HG02610 (cell line): ENCODE results near the gene ABCC9.

ENCODE experiments used
- ATAC-seq: cut with Tn5 transposase; IDR thresholded peaks from one replicate; pipeline ENCODE4 v1.9.1; 2021; ENCODE audit warnings: mild to moderate bottlenecking, moderate library complexity; ENCODE audit not compliant: unreplicated experiment

ABCC9 gene

GRCh38 chr12:21776175-21776574 lies 165.1 kb downstream of the ABCC9 start:
- ATAC-seq, result no peak

- no peak for ATAC-seq
These were observed 165.9 kb downstream of the ABCC9 start for GRCh38 chr12:21775133-21775820.

DNA sequence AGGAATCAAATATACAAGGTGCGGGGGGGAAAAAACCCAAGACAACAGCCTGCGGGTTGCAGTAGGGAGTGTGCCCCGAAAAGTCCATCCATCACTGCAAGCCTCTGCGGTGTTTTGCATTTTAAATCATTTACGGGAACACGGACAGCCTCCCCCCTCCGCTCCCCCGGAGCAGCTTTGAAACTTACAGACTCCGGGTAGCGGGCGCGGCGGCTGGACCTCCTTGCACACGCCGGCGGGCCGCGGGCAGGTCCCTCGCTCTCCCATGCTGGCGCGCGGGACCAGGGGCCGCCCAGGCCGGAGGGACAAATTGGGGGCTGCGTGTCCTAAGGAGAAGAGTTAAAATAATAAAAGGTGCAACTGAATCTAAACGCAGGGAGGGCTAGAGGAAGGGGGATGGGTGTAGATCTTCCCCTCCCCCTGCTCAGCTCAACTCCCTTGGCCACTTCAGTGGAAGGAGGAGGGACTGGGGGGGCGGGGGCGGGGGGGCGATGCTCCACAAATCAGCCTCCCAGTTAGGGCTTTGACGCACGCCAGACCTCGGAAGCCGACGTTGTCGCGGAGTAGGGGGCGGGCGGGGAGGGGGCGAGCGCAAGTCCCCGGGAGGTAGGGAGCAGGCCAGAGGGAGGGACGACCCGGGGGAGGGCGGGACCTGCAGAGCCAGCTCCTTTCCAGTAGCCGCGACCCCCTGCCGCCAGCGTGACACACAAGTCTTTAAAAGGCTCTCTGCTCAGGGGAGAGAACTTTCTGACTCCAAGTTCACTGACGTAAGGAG lies 166.7 kb downstream of the ABCC9 start, which contains the start of gene KCNJ8:
Gene KCNJ8 (minus strand): TSS at position 349 of the 775 bp plus-strand sequence. CDS start 1,090 bp downstream, outside the sequence.
- ATAC-seq, result no peak

DNA sequence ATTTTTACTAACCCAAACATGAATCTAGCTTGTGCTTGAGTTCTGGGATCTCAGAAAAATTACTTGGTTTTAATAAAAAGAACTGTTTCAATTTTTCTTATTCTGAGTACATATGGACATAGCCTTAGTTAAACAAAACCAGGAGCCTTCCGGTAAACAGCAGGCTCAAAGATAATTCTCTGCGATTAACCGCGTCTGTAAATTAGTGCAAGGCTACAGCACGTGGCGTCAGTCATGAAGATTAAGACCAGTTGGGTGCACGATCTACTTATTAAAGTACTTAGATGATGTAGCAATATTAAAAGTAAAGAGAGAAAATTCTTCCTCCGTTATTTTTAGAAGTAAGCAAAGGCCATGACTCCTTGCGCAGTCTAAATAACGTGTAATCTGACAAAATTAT lies 167.4 kb downstream of the ABCC9 start:
- ATAC-seq, result no peak

DNA sequence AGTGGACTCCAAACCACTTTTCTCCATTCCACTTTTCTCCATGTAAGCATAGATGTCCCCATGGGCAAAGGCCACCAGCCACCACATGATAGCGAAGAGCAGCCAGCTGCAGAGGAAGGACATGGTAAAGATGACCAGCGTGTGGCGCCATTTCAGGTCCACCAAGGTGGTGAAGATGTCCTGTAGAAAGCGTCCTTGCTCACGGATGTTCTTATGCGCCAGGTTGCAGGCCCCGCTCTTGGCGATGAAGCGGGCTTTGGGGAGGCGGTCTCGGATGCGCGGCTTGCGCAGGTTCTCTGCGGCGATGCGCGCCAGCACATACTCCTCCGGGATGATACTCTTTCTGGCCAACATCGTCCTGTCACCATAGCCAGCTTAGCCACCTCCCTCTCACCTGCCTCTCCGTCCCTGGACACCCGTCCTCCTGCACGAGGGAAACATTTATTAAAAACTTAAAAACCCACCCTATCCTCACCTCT lies 167.9 kb downstream of the ABCC9 start:
- ATAC-seq, result no peak

DNA sequence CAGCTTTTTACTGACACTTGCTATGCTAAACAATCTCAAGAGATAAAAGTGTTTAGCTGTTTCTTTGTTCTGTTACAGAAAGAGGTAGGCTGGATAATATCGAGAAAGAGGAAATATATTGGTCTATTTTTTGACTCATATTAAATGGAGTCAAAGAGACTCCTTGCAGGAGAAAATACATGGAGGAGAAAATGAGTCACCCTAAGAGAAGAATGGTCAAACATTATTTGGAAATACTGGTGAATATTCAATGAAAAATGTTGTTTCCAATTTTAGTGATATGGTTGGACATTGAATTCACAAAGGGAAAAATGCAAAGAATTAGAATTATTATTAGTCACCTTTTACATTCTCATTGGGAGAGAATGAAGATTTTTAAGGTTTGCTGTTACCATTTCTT lies 169.9 kb downstream of the ABCC9 start:
- no peak for ATAC-seq

GRCh38 chr12:21769307-21769706 lies 171.9 kb downstream of the ABCC9 start:
- no peak for ATAC-seq

- no peak for ATAC-seq
These were observed 174.8 kb downstream of the ABCC9 start for GRCh38 chr12:21766403-21766802.

DNA sequence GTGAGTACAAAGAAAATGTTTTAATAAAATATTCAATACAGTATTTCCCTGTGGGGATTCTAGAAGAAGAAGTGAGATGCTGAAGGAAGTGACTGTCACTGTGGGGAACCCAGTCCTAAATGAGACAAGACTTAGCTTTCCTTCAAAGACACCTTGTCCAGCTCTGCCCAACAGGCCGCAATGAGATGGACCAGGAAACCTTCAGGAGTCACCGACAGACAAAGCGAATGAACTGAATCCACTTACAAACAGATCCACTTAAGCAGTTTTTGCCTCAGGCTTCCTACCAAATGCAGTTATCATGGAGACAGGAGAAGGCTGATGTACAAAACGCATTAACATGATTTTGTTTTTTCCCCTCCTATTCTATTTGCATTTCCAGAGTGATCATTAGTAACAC lies 176.3 kb downstream of the ABCC9 start:
- no peak for ATAC-seq

GRCh38 chr12:21764065-21764464 lies 177.2 kb downstream of the ABCC9 start:
- ATAC-seq, result no peak

DNA sequence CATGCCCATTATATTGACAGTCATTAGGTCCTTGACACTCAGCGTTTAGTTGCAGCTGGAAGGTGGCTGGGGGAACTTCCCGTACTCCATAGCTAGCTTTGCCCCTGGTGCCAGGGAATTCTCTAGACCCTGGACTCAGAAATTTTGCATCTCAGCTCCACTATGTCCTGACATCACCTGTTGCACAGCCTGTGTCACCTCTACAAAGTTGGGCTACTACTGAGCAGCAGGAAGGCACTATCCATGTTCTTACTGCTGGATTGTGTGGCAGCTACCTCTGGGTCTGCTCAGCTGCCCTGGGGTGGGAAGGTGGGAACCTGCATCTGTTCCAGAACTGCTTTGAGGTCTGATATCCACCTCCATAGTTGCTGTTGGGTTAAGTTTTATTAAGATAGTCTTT lies 177.7 kb downstream of the ABCC9 start:
- ATAC-seq, result no peak

- no peak for ATAC-seq
These were observed 181.5 kb downstream of the ABCC9 start for GRCh38 chr12:21759737-21760136.

GRCh38 chr12:21757735-21758134 lies 183.5 kb downstream of the ABCC9 start:
- ATAC-seq, result no peak

DNA sequence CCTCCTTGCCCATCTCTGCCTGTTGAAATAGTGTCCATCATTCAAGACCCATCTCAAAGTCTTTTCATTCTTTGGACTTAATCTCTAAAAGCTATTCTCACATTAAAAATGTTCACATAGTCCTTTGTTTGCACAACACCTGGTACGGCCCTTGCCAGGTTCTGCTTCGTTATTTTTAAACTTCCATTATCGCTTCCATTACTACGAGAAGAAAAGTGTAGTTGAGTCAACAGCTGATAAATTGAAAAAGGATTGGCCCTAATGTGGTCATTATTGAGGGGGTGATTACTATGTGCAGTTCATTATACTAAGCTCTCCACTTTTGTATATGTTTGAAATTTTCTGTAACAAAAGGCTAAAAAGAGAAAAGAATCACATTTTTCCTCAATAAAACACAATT lies 184.5 kb downstream of the ABCC9 start:
- no peak for ATAC-seq

DNA sequence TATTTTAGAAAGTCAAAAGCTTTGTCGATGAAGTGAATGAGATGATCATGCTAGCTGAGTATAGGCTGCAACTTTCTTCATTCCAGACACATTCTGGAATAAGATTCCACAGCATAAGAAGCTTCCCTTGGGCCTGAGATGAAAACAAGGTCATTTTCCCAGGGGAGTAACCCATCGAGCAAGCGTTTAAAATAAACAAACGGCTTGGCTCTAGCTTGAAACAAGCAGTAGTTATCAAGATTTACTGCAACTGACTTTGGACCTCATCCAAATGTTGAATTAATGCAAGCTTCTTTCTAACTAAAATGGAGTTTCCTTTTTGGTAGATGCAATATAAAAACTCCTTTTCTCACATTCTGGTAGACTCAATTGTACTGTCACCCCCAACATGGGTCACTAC lies 189.7 kb downstream of the ABCC9 start:
- no peak for ATAC-seq
